ENCODE data around the gene FAM120A.

The FAM120A gene

GRCh38 chr9:93562157-93562556, 110.7 kb downstream of the FAM120A start:
- H3K4me3 ChIP-seq (ENCODE audit: low read depth, low read length): no peak overlapping the region
- no peak for TF ChIP-seq CTCF (IDR thresholded peaks at IDR 0.05; ENCODE audit: borderline replicate concordance, insufficient read depth, low read depth, low read length)

GRCh38 chr9:93565089-93565488, 113.6 kb downstream of the FAM120A start:
- TF ChIP-seq CTCF (IDR thresholded peaks at IDR 0.05; ENCODE audit: borderline replicate concordance, insufficient read depth, low read depth, low read length): no peak

GRCh38 chr9:93566408-93567270, 115.2 kb downstream of the FAM120A start:
- TF ChIP-seq CTCF (IDR thresholded peaks at IDR 0.05; ENCODE audit: borderline replicate concordance, insufficient read depth, low read depth, low read length): peak; percentile 93
- peak overlapping the region; percentile 77 for H3K4me3 ChIP-seq (ENCODE audit: low read depth, low read length)

More at GRCh38 chr9:93565089-93565488, 113.6 kb downstream of the FAM120A start:
- no peak overlapping the region for H3K4me3 ChIP-seq (ENCODE audit: low read depth, low read length)

- H3K4me3 ChIP-seq (ENCODE audit: low read depth, low read length): peak overlapping the region; percentile 77
- TF ChIP-seq CTCF (IDR thresholded peaks at IDR 0.05; ENCODE audit: borderline replicate concordance, insufficient read depth, low read depth, low read length): no peak
Observed at GRCh38 chr9:93567271-93567959, 115.9 kb downstream of the FAM120A start.

- TF ChIP-seq CTCF (IDR thresholded peaks at IDR 0.05; ENCODE audit: borderline replicate concordance, insufficient read depth, low read depth, low read length): no peak
- H3K4me3 ChIP-seq (ENCODE audit: low read depth, low read length): no peak overlapping the region
Observed at GRCh38 chr9:93568169-93568568, 116.7 kb downstream of the FAM120A start.

- TF ChIP-seq CTCF (IDR thresholded peaks at IDR 0.05; ENCODE audit: borderline replicate concordance, insufficient read depth, low read depth, low read length): no peak
- no peak overlapping the region for H3K4me3 ChIP-seq (ENCODE audit: low read depth, low read length)
Observed at GRCh38 chr9:93569621-93570174, 118.2 kb downstream of the FAM120A start.
